GM11168 (cell line): ENCODE measurements around the gene ATP6V1G2.

ENCODE experiments used
- in situ Hi-C: fragments of 300-500 bp; cut with MboI; formaldehyde crosslinking; loops from one replicate; pipeline ENCODE4 v1.12.0; 2022; ENCODE audit warnings: low sequenced_read_pairs; ENCODE audit not compliant: unreplicated experiment

Gene ATP6V1G2

DNA sequence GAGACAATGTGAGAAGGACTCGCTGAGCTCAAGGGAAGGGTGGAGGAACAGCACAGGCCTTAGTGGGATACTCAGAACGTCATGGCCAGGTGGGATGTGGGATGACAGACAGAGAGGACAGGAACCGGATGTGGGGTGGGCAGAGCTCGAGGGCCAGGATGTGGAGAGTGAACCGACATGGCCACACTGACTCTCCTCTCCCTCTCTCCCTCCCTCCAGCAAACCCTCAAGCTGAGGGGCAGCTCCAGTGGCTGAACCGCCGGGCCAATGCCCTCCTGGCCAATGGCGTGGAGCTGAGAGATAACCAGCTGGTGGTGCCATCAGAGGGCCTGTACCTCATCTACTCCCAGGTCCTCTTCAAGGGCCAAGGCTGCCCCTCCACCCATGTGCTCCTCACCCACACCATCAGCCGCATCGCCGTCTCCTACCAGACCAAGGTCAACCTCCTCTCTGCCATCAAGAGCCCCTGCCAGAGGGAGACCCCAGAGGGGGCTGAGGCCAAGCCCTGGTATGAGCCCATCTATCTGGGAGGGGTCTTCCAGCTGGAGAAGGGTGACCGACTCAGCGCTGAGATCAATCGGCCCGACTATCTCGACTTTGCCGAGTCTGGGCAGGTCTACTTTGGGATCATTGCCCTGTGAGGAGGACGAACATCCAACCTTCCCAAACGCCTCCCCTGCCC lies 30.6 kb upstream of the ATP6V1G2 start:
- in situ Hi-C loops, result no loop called here

DNA sequence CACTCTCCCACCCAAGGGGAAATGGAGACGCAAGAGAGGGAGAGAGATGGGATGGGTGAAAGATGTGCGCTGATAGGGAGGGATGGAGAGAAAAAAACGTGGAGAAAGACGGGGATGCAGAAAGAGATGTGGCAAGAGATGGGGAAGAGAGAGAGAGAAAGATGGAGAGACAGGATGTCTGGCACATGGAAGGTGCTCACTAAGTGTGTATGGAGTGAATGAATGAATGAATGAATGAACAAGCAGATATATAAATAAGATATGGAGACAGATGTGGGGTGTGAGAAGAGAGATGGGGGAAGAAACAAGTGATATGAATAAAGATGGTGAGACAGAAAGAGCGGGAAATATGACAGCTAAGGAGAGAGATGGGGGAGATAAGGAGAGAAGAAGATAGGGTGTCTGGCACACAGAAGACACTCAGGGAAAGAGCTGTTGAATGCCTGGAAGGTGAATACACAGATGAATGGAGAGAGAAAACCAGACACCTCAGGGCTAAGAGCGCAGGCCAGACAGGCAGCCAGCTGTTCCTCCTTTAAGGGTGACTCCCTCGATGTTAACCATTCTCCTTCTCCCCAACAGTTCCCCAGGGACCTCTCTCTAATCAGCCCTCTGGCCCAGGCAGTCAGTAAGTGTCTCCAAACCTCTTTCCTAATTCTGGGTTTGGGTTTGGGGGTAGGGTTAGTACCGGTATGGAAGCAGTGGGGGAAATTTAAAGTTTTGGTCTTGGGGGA lies 29.7 kb upstream of the ATP6V1G2 start:
- in situ Hi-C loops, result no loop called here

DNA sequence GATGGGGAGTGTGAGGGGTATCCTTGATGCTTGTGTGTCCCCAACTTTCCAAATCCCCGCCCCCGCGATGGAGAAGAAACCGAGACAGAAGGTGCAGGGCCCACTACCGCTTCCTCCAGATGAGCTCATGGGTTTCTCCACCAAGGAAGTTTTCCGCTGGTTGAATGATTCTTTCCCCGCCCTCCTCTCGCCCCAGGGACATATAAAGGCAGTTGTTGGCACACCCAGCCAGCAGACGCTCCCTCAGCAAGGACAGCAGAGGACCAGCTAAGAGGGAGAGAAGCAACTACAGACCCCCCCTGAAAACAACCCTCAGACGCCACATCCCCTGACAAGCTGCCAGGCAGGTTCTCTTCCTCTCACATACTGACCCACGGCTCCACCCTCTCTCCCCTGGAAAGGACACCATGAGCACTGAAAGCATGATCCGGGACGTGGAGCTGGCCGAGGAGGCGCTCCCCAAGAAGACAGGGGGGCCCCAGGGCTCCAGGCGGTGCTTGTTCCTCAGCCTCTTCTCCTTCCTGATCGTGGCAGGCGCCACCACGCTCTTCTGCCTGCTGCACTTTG lies 29.0 kb upstream of the ATP6V1G2 start, which contains the start of gene TNF:
TSS of gene TNF (plus strand) at position 231 of the 567 bp plus-strand sequence. CDS start at position 408, 177 bp downstream.
- in situ Hi-C loops, result no loop called here

DNA sequence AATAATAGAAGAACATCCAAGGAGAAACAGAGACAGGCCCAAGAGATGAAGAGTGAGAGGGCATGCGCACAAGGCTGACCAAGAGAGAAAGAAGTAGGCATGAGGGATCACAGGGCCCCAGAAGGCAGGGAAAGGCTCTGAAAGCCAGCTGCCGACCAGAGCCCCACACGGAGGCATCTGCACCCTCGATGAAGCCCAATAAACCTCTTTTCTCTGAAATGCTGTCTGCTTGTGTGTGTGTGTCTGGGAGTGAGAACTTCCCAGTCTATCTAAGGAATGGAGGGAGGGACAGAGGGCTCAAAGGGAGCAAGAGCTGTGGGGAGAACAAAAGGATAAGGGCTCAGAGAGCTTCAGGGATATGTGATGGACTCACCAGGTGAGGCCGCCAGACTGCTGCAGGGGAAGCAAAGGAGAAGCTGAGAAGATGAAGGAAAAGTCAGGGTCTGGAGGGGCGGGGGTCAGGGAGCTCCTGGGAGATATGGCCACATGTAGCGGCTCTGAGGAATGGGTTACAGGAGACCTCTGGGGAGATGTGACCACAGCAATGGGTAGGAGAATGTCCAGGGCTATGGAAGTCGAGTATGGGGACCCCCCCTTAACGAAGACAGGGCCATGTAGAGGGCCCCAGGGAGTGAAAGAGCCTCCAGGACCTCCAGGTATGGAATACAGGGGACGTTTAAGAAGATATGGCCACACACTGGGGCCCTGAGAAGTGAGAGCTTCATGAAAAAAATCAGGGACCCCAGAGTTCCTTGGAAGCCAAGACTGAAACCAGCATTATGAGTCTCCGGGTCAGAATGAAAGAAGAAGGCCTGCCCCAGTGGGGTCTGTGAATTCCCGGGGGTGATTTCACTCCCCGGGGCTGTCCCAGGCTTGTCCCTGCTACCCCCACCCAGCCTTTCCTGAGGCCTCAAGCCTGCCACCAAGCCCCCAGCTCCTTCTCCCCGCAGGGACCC lies 28.0 kb upstream of the ATP6V1G2 start:
- in situ Hi-C loops, result no loop called here

DNA sequence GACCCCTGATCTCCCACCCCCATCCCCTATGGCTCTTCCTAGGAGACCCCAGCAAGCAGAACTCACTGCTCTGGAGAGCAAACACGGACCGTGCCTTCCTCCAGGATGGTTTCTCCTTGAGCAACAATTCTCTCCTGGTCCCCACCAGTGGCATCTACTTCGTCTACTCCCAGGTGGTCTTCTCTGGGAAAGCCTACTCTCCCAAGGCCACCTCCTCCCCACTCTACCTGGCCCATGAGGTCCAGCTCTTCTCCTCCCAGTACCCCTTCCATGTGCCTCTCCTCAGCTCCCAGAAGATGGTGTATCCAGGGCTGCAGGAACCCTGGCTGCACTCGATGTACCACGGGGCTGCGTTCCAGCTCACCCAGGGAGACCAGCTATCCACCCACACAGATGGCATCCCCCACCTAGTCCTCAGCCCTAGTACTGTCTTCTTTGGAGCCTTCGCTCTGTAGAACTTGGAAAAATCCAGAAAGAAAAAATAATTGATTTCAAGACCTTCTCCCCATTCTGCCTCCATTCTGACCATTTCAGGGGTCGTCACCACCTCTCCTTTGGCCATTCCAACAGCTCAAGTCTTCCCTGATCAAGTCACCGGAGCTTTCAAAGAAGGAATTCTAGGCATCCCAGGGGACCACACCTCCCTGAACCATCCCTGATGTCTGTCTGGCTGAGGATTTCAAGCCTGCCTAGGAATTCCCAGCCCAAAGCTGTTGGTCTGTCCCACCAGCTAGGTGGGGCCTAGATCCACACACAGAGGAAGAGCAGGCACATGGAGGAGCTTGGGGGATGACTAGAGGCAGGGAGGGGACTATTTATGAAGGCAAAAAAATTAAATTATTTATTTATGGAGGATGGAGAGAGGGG lies 27.1 kb upstream of the ATP6V1G2 start:
- in situ Hi-C loops, result no loop called here

DNA sequence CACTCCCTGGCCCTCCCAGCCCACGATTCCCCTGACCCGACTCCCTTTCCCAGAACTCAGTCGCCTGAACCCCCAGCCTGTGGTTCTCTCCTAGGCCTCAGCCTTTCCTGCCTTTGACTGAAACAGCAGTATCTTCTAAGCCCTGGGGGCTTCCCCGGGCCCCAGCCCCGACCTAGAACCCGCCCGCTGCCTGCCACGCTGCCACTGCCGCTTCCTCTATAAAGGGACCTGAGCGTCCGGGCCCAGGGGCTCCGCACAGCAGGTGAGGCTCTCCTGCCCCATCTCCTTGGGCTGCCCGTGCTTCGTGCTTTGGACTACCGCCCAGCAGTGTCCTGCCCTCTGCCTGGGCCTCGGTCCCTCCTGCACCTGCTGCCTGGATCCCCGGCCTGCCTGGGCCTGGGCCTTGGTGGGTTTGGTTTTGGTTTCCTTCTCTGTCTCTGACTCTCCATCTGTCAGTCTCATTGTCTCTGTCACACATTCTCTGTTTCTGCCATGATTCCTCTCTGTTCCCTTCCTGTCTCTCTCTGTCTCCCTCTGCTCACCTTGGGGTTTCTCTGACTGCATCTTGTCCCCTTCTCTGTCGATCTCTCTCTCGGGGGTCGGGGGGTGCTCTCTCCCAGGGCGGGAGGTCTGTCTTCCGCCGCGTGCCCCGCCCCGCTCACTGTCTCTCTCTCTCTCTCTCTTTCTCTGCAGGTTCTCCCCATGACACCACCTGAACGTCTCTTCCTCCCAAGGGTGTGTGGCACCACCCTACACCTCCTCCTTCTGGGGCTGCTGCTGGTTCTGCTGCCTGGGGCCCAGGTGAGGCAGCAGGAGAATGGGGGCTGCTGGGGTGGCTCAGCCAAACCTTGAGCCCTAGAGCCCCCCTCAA lies 25.9 kb upstream of the ATP6V1G2 start, which contains the start of gene LTA:
TSS of gene LTA (plus strand) at position 249 of the 871 bp plus-strand sequence. CDS start at position 703, 454 bp downstream.
- in situ Hi-C loops, result no loop called here

DNA sequence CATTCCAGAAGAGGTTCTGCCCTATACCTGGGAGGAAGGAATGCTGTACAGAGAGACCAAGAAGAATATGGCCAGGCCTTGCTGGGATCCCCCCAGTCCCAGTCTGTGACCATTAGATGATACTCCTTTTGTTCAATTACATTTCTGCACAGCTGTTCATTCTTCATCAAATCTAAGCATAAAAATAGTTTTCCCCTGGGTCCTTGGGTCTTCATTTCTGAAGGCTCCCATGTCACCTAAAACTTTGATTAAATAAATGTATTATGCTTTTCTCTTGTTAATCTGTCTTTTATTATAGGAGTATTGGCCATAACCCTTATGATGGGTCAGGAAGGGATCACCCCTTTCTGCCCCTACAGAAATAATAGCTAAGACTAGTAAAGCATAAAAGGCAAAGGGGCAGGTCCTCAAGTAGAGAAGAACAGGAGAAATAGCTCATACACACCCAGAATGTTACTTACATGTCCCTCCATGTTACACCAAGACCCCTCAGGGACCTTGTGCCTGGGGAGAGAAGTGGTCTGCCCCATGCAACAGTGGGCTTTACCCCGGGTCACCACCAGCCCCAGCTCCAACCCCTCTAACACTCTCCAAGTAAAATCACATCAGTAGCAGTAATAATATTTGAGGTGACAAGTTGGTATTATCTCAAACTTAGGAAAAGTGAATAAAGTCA lies 23.6 kb upstream of the ATP6V1G2 start:
- in situ Hi-C loops, result no loop called here

DNA sequence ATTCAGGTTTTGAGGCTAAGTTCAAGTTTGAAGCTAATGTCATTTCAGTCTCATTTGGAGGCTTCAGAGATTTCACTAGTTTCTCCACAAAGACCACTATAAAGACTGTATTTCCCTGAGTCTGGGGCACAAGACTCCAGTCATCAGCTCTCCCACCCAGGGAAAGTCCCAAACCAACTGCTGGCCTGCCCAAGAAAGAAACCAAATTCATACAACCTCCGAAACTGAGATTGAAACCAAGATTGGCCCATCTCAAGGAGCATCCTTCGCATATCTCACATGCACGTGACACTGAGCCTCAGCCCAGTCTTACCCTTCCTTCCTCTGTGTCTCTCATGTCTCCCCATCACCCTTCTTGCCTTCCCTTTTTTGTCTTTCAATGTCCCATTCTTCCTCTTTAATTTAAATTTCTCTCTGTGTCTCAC lies 22.1 kb upstream of the ATP6V1G2 start:
- in situ Hi-C loops, result no loop called here

DNA sequence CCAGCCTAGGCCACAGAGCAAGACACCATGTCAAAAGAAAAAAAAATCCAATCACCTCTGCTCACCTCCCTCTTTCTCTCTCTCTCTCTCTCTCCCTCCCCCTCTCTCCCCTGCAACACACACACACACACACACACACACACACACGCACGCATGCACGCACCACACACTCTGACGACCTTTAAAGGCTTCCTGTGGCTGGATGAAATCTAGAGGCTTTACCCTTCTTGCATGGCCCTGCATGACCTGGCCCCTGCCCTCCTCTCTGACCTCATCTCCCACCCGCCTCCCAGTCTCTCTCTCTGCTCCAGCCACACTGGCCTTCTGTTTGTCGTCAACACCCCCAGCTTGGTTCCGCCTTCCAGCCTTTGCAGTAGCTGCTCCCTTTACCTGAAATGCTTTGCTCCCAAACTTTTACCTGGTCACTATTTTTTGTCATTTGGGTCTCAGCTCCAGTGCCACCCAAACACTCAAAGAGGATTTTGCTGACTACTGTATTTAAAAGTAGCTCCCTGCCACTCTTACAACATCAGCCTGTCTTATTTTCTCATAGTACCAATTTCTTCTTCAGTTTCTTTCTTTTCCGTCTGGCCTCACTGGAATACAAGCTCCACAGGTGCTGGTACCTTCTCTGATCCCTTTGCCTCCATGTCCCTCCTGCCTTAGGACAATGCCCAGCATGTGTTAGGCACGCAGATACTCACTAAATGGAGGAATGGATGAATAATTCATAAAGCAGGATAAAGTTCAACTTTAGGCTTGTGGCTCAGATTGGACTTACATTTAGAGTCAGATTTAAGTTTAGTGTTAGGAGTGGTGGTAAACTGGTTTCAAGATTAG lies 21.3 kb upstream of the ATP6V1G2 start:
- in situ Hi-C loops, result no loop called here

DNA sequence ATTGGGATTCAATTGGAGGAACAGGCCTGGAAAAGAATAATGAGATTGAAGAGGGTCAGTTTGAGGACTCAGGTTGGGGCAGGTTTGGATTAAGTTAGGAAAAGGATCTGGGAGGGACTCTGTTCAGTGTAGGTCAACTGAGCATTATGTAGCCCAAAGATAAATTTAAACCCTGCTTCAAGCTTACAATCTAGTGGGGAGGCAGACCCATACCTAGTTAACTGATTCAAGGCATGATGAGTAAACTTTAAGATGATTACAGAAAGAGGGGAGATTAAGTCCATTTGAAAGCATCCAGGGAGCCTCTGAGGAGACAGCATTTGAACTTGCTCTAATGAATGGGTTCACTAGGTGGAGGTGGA lies 14.3 kb upstream of the ATP6V1G2 start:
- in situ Hi-C loops, result no loop called here

DNA sequence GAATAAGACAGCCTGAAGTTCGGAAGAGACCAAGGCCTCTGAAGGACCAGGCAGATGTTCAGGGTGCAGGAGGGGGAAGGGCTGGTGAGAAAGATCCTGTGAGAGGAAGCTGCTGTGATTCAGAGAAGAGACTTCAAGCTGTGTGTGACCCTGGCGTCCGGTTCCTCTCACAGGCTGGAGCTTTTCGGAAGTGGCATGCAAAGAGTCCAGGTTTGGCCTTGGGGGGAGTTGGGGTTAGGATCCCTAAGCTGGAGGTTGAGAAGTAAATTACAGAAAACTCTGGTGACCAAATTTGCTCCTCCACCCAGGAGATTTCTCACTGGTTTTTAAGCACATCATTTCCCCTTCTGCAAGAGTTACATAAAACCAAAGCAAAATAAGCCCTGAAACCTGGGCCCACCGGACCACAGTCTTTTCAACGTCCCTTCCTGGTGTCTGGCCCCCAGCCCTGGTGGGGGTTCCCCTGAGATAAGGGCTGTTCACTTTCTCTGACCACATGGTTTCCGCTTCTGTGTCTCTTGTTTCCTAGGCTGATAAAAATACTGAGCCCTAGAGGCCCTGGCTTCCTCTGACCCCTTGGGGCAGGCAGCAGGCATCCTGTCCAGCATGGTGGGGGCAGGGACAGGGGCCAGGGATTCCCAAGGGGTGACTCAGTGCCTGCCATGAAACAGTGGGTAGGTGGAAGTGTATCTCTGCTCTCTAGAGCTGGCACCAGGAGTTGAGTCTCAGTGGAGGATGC lies 13.7 kb upstream of the ATP6V1G2 start:
- in situ Hi-C loops, result no loop called here

DNA sequence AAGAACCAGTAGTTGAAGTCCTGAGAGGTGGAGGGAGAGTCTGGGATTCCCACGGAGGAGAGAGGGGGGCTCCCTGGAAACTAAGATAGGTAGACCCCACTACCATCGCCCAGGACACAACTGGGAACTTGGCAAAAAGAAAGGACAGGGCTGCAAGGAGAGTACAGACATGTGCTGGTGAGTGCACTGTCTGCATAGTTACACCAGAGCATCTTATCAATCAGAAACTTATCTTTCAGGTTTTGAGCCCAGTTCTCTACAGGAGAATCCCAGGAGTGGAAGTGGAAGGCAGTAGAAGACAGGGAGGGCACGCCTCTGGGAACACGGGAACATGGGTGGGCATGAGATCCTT lies 13.2 kb upstream of the ATP6V1G2 start:
- in situ Hi-C loops, result no loop called here

DNA sequence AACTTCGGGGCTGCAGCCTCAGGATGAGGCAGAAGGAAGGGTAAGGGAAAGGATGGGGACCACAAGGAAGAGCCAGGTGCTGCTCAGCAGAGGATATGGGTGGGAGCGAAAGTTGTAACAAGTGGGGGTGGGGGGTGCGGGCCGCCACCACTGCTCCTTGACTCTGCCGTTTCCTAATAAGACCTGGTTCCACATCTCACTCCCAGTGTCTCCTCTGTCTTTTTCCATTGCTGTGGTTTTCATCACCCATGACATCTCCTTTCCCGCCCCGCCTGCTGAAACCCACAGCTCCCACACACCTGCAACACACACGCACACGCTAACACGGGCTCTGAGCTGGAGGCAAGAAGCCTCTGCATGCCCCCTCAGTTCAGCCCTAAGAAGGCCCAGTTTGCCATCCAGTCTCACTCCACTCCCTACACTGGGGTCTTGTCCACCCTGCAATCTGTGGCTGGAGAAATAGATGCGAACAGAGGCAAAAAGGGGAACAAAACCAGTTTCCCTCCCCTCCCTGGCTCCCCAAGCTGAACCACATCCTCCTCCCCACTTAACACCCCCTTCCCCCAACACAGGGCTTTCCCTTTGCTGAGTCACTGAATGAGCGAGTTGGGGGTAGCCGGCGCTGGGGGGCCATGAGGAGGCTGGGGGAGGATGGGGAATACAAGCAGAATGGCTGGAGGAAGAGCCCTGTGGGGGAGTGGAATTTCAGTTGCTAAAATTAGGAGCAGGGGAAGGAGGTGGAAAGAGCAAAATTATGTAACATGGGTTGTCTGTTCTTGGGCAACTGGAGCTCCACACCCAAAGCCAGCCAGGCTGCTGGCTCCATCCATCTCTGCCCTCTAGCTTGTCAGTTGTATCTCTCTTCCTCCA lies 12.5 kb upstream of the ATP6V1G2 start:
- in situ Hi-C loops, result no loop called here

DNA sequence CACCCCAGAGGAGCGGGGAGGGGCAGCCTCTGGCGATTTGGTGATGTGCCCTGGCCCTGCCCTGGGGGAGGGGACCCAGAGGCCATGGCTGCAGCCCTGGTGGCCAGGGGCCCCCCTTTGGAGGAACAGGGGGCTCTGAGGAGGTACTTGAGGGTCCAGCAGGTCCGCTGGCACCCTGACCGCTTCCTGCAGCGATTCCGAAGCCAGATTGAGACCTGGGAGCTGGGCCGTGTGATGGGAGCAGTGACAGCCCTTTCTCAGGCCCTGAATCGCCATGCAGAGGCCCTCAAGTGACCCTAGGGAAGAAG lies 11.9 kb upstream of the ATP6V1G2 start:
- in situ Hi-C loops, result no loop called here

DNA sequence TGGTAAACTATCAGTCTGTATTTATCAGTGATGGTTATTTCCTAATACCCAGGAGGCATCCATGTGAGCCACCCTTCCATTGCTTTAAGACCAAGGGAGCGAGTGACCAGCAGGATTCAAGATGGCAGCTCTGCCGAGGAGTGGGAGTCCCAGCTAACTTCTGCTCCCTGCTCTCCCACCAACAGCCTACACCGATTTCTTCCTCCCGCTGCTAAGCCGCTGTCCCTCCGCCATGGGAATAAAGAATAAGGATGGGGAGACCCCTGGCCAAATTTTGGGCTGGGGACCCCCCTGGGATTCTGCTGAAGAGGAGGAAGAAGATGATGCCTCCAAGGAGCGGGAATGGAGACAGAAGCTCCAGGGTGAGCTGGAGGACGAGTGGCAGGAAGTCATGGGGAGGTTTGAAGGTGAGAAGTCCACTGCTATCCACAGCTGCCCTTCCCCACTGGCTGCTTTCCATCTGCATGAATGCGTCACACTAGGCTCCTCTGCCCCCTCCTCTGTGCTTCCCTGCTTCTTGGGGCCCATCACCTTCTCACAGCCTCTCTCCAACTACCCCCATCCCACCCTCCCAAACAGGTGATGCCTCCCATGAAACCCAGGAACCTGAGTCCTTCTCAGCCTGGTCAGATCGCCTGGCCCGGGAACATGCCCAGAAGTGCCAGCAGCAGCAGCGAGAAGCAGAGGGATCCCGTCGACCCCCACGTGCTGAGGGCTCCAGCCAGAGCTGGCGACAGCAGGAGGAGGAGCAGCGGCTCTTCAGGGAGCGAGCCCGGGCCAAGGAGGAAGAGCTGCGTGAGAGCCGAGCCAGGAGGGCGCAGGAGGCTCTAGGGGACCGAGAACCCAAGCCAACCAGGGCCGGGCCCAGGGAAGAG lies 11.3 kb upstream of the ATP6V1G2 start:
- in situ Hi-C loops, result no loop called here
